ENCODE results near the gene LARGE1. TPM values are rescaled to one million over a fixed set of nuclear protein-coding genes. Genes with fewer than 3 reads are reported as not detected.

Gene LARGE1
- total and polyA plus RNA-seq, 2 of the 8 experiments (the other 6 are each of a cell fraction or from before 2014, with no cell fraction given): 43.7 to 83.0 TPM

GRCh38 chr22:33427461-33427860 is 492.8 kb downstream of the LARGE1 start:
- ChIA-PET CTCF (ENCODE audit: partially characterized antibody) (interaction anchor here (0.7 to 1.3 kb wide), 5 partner anchors 9 to 119 kb away, joined by 3 to 4 read pairs (median 3); no protein-coding TSS in a partner anchor), POLR2A (ENCODE audit: partially characterized antibody) (no interaction called here)
- Histone ChIP-seq H3K79me1 (ENCODE audit: low read depth, low read length) (no peaks in the 10 kb centered on the region), H3K14ac (ENCODE audit: insufficient read length) (no peak overlapping the region), H2BK15ac (ENCODE audit: low read length) (no peak overlapping the region), H4K8ac (ENCODE audit: extremely low read depth, insufficient read depth, low read length) (no peak overlapping the region), H3K4ac (replicated peaks; ENCODE audit: insufficient read length, low read depth, low read length) (no peak overlapping the region), H4K5ac (ENCODE audit: insufficient read length, low read depth, low read length) (no peak overlapping the region), H2BK20ac (ENCODE audit: low read length) (no peak overlapping the region), H3K23me2 (ENCODE audit: low read depth, low read length) (no peaks in the 10 kb centered on the region), H3K4me2 (ENCODE audit: insufficient read depth in 1 of 2, low read depth in 2 of 2, low read length in 2 of 2) (no peak overlapping the region), H3K79me2 (ENCODE audit: control insufficient read depth in 1 of 2, insufficient read depth in 2 of 2, low read length in 2 of 2) (no peaks in the 10 kb centered on the region), H3K4me3 (ENCODE audit: extremely low read depth in 1 of 4, insufficient read depth in 2 of 4, low read depth in 3 of 4, low read length in 4 of 4) (no peak overlapping the region), H3K36me3 (ENCODE audit: control insufficient read depth in 2 of 4, insufficient read depth in 4 of 4, low read length in 3 of 4) (peaks cover 0 to 7% (median 3%) of the 10 kb centered on the region in 4 experiments; a peak in 2 of 8 replicates), H3K23ac (ENCODE audit: insufficient read length) (no peak overlapping the region), H3K56ac (replicated peaks; ENCODE audit: insufficient read length, low read depth, low read length) (no peak overlapping the region), H2AFZ (ENCODE audit: low read length) (no peak overlapping the region), H3K9me3 (ENCODE audit: insufficient read depth in 2 of 2, low read depth in 1 of 2, low read length in 1 of 2) (no peaks in the 10 kb centered on the region), H3K18ac (ENCODE audit: extremely low read depth, low read length) (no peak overlapping the region), H2BK5ac (ENCODE audit: low read depth, low read length) (no peak overlapping the region), H4K20me1 (replicated peaks in 1 of 2; ENCODE audit: control insufficient read depth in 1 of 2, insufficient read depth in 2 of 2, low read length in 2 of 2) (peaks cover 0 to 4% of the 10 kb centered on the region in 2 experiments), H2BK120ac (replicated peaks; ENCODE audit: low read depth, low read length) (no peak overlapping the region), H3K9ac (replicated peaks in 1 of 4; ENCODE audit: extremely low read depth in 1 of 4, low read depth in 3 of 4, low read length in 3 of 4) (no peak overlapping the region), H3K4me1 (replicated peaks in 1 of 4; ENCODE audit: control insufficient read depth in 3 of 4, insufficient read depth in 4 of 4, low read length in 3 of 4) (peaks cover 0 to 2% (median 0%) of the 10 kb centered on the region in 4 experiments; a peak in 2 of 7 replicates), H3K27me3 (replicated peaks in 1 of 4; ENCODE audit: control insufficient read depth in 3 of 4, extremely low read depth in 1 of 4, insufficient read depth in 3 of 4, low read length in 3 of 4) (no peaks in the 10 kb centered on the region), H4K91ac (replicated peaks; ENCODE audit: insufficient read length, low read length) (no peak overlapping the region), H2BK12ac (ENCODE audit: low read depth, low read length) (no peak overlapping the region), H3K27ac (ENCODE audit: low read depth, low read length) (no peak overlapping the region), H2AK5ac (ENCODE audit: low read depth, low read length) (no peak overlapping the region)
- FAIRE-seq (no peak), DNase-seq (ENCODE audit: low read depth in 1 of 2, low spot score in 2 of 2) (no peak)
- WGBS, 2 experiments (ENCODE audit: extremely low coverage in 1 of 2, insufficient coverage in 1 of 2, insufficient read length in 1 of 2, insufficient replicate concordance in 2 of 2, low coverage in 1 of 2, low lambda C conversion rate in 2 of 2, missing lambda C conversion rate in 1 of 2): 92% methylated on average over 6 of the region's 6 CpGs; no CpG with 5 or more reads in 1 of the 2 experiments
- TF ChIP-seq SIN3A (conservative IDR thresholded peaks at IDR 0.05 in 1 of 2, IDR thresholded peaks at IDR 0.05 in 1 of 2; ENCODE audit: low read depth in 1 of 2, low read length in 2 of 2) (no peak), YY1 (IDR thresholded peaks at IDR 0.05; ENCODE audit: low read depth, low read length) (no peak), KDM1A (IDR thresholded peaks at IDR 0.05; ENCODE audit: borderline replicate concordance, low read length) (no peak), BRCA1 (IDR thresholded peaks at IDR 0.05; ENCODE audit: low read depth, low read length) (no peak), EP300 (IDR thresholded peaks at IDR 0.05; ENCODE audit: borderline replicate concordance in 1 of 2, low read depth in 2 of 2, low read length in 2 of 2) (no peak)
